ENCODE measurements around the gene E2F4. TPM values are rescaled to one million over a fixed set of nuclear protein-coding genes. Genes with fewer than 3 reads are reported as not detected.

The E2F4 gene
- polyA plus RNA-seq, 6 donors from 2014 or later: 54.0 to 75.9 (median 61.7) TPM

DNA sequence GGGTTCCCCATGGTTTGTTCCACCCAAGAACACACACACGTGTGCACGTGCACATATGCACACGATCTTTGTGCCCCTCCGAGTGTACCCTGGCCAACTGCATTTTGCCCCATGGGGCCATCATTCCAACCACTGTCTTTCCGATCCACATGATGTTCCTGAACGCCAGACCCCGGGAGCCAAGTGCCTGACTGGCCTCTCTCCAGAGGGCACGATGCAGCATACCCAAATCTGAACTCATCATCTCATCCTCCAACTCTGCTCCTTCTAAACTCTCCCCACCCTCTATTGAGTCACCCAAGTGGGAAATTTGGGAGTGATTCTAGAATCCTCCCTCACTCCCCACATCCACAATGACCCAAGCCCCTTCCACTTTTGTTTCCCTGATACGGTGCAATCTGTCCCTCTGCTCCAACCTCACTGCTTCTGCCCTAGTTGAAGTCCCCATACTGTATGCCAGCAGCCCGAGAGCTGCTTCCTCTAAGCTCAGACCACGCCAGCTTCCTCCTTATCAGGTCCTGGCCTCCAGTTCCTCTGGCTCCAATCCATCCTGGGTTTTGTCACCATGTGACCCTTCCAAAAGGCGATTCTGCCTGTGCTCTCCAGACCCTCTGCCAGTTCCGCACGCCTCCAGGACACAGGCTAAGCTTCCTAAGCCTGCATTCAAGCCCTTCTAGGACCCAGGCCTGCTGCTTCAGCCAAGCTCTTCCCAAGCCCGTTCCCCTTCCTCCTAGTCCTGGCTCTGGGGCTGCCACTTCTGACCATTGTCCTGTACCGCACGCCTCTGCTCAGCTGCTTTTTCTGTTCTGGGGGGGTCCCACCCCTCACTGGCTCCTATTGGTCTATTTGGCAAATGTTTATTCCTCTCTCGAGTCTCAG is 24.9 kb downstream of the E2F4 start:
- peaks cover 0 to 9% (median 3%) of the 10 kb centered on the region in 3 donors for H3K4me1 Mint-ChIP-seq
- no peak for ATAC-seq (ENCODE audit: low read depth in 2 of 2)

DNA sequence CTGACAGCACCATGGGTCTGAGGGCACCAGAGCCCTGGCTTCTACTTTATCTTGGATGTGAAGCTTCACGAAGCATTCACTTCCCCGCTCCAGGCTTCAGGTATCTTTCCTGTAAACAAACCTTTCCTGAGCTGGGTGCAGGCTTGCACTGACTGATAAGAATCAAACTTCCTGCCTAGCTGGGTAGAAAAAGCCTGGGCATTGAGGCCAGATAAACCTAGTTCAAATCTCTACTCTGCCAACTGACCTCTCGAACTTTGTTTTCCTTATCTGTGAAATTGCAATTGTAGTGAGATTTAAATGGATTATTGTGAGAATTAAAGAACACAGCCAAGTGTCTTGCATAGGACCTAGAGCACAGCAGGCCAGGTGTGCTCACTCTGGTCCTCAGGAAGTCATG is 32.0 kb downstream of the E2F4 start:
- no peak for DNase-seq
- ATAC-seq (ENCODE audit: low read depth in 2 of 2): no peak
- peaks cover 7 to 9% of the 10 kb centered on the region in 2 donors for H3K36me3 Mint-ChIP-seq
- peak overlapping the region in 1 of 6 donors; percentile 43 for H3K27ac Mint-ChIP-seq
- peaks cover 23 to 30% (median 28%) of the 10 kb centered on the region in 3 donors for H3K4me1 Mint-ChIP-seq
- no peaks in the 10 kb centered on the region for H3K9me3 Mint-ChIP-seq
- peak overlapping the region in 1 of 8 donors; percentile 18 for H3K4me3 Mint-ChIP-seq
- H3K27me3 Mint-ChIP-seq: no peaks in the 10 kb centered on the region

More for the DNA sequence above, 24.9 kb downstream of the E2F4 start:
- H3K27me3 Mint-ChIP-seq: no peaks in the 10 kb centered on the region
- H3K4me3 Mint-ChIP-seq: no peak overlapping the region
- DNase-seq: no peak
- H3K9me3 Mint-ChIP-seq: no peaks in the 10 kb centered on the region
- H3K36me3 Mint-ChIP-seq: peaks cover 0 to 6% of the 10 kb centered on the region in 2 donors
- H3K27ac Mint-ChIP-seq: peak overlapping the region in 2 of 6 donors; percentile 3 to 13

DNA sequence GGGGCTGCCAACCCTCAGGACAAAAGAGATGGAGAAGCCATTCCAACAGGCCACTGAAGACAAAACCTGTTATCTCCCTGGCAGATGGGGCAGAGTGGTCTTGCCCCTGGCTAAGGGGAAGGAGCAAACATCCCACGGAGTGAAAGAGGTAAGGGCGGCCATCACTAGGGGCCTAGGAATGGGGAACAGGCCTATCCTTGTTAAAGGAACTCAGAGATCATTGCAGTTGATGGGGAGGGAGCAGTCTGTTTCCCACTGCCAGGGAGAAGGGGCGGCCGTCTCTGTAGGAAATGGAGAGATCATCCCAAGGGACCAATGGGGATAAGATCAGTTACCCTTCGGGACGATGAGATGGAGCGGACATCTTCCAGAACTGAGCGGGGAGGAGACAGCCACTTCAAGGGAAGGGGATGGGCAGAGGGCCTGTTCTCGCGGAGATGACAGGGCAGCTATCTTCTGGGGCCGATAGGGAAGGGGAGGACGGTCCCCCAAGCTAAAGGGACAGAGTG is 34.4 kb downstream of the E2F4 start:
- H3K9me3 Mint-ChIP-seq: no peaks in the 10 kb centered on the region
- DNase-seq: no peak
- H3K27me3 Mint-ChIP-seq: no peaks in the 10 kb centered on the region
- H3K4me1 Mint-ChIP-seq: peaks cover 23 to 38% (median 28%) of the 10 kb centered on the region in 3 donors
- H3K27ac Mint-ChIP-seq: peak overlapping the region; percentile 92 to 100 (median 96)
- ATAC-seq (ENCODE audit: low read depth in 2 of 2): no peak
- H3K4me3 Mint-ChIP-seq: peak overlapping the region; percentile 95 to 100 (median 100)
- peaks cover 3 to 7% of the 10 kb centered on the region in 2 donors for H3K36me3 Mint-ChIP-seq

DNA sequence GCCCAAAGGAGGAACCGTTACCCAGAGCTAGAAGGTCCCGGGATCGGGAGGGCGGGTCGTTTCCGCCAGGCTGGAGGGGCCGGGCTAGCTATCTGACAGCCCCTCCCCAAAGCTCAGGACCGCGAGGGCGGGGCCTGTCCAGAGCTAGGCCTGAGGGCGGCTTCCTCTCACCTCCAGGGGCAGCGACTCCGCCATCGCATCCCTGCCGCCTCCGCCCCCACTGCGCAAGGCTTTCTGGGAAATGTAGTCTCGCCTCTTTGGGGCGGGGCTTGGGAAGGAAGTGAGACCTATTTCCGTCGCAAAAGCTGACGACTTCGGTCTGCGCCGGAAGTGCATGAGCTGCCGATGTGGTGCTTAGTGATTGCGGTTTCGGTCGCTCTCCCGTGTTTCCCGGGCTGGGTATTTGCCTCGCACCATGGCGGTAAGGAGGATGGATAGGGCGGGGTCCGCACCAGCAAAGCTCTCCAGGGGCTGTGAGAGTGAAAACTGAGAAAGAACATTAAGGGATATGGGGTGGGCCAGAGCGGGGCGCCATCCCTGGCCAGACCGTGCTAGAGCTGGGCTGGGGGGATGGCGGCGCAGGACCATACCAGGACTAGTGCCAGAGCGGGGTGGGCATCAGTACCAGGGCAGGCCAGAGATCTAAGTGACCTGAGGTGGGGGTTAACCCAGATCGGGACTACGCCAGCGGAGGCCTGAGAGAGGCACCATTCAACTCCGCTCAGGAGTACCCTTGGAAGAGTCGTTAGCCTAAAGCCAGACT is 35.0 kb downstream of the E2F4 start, which contains the start of gene TMEM208:
TMEM208 (plus strand) TSS at position 327 of the 763 bp plus-strand sequence; CDS start at position 416, 89 bp downstream.
- Mint-ChIP-seq H3K27ac (peak within 1 kb of the TSS; percentile 92 to 100 (median 98)), H3K27me3 (no peaks in the 10 kb centered on the region), H3K36me3 (peaks cover 3 to 7% of the 10 kb centered on the region in 2 donors), H3K4me3 (peak within 1 kb of the TSS; percentile 95 to 100 (median 100)), H3K9me3 (no peaks in the 10 kb centered on the region), H3K4me1 (peaks cover 23 to 38% (median 28%) of the 10 kb centered on the region in 3 donors)
- ATAC-seq (ENCODE audit: low read depth in 2 of 2) (peak; percentile 94), DNase-seq (peak; percentile 98)

DNA sequence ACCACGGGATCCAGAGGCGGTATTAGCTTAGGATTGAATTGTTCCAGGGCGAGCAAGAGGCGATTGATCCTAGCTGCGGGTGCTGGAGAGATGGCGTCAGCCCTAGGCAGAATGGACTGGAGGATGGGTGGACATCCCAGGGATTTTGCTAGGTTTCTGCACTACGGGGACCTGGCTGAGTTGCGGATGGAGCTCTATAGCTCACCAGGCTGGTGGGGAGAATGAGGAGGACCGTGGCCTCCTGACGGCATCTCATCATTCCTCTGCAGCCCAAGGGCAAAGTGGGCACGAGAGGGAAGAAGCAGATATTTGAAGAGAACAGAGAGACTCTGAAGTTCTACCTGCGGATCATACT is 35.6 kb downstream of the E2F4 start:
- Mint-ChIP-seq H3K4me1 (peaks cover 23 to 38% (median 28%) of the 10 kb centered on the region in 3 donors), H3K9me3 (no peaks in the 10 kb centered on the region), H3K27me3 (no peaks in the 10 kb centered on the region), H3K4me3 (peak overlapping the region; percentile 95 to 100 (median 100)), H3K36me3 (peaks cover 3 to 7% of the 10 kb centered on the region in 2 donors), H3K27ac (peak overlapping the region; percentile 92 to 100 (median 98))
- DNase-seq (no peak), ATAC-seq (ENCODE audit: low read depth in 2 of 2) (no peak)

DNA sequence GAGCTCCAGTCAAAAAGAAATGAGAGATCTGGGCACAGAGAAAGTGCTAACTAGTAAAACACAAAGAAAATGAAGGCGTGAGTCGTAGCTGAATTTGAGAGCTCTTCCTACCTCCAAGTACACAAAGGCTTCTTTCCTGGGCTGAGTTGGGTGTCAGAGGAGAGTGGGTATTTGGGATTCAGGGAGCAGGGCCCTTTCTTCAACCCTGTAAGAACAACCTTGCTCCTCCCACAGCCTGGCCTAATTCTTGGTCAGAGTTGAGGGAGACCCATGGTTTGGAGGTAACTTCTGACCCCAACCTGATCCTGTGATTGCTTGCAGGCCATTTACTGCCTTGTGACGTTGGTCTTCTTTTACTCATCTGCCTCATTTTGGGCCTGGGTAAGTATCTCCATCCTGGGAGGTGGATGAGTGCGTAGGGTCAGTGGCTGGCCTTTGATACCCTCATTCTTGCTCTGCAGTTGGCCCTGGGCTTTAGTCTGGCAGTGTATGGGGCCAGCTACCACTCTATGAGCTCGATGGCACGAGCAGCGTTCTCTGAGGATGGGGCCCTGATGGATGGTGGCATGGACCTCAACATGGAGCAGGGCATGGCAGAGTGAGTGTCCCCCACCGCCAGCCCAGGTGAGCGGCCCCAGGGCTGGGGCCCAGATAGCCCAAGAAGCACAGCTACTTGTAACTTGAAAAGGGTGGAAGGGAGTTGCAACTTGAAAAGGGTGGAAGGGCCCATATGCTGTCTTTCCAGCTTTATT is 36.3 kb downstream of the E2F4 start:
- DNase-seq: no peak
- H3K9me3 Mint-ChIP-seq: no peaks in the 10 kb centered on the region
- peaks cover 3 to 7% of the 10 kb centered on the region in 2 donors for H3K36me3 Mint-ChIP-seq
- no peak for ATAC-seq (ENCODE audit: low read depth in 2 of 2)
- H3K4me1 Mint-ChIP-seq: peaks cover 23 to 38% (median 28%) of the 10 kb centered on the region in 3 donors
- peak overlapping the region; percentile 95 to 100 (median 100) for H3K4me3 Mint-ChIP-seq
- H3K27ac Mint-ChIP-seq: peak overlapping the region in 4 of 6 donors; percentile 81 to 100 (median 90)
- H3K27me3 Mint-ChIP-seq: no peaks in the 10 kb centered on the region

DNA sequence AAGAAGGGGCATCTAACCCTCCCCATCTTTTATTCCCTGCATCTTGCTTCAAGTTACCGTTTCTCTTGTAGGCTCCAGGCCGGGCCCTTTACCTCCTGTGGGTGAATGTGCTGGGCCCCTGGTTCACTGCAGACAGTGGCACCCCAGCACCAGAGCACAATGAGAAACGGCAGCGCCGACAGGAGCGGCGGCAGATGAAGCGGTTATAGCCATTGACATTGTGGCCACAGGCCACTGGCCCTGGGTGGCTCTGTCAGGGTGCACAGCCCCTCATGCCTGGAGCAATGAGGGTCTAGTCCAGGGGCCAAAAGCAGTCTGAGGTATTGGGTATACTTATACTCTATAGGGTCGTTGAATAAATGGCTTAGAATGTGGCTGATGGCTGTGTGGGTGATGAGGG is 37.0 kb downstream of the E2F4 start:
- no peak overlapping the region for H3K27ac Mint-ChIP-seq

DNA sequence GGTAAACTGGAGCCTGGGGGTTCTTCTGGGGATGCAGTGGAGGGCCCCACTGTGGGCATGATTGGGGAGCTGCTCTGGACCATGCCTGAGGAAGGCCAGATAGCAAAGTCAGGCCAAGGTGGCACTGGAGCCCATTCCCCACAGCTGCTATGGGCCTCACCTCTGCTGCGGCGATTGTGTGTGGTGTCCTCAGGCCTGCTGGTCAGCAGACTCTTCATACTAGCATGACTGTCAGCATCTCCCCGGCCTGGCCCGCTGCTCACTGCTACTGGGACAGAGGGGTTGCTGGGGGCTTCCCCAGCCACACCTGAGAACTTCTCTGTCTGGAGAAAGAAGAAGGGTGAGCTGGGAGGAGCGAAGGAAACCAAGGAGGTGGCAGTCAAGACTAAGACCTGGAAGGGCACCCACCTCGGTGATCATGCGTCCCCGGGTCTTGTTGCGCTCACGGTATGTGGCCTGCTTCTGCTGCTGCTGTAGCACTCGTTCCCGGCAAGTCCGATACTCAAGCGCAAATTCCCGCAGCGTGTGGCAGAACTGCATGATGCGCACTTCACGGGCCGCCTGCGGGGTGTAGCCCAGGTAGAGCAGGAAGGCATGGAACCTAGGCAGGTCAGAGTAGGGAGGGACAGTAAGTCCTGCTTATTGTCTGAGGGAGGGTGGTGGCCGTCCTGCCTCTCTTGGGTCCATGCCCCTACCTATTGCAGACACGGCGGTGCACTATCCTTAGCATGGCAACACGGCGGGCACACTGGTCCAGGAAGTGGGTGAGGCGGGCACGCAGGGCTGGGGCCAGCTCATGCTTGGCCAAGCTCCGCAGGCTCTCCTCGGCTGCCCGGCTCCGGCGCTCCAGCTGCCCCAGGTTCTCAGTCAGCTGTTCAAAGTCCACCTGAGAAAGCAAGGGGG is 38.2 kb downstream of the E2F4 start:
- Mint-ChIP-seq H3K27ac (no peak overlapping the region), H3K27me3 (no peaks in the 10 kb centered on the region), H3K36me3 (peaks cover 3 to 7% of the 10 kb centered on the region in 2 donors), H3K4me3 (peak overlapping the region in 3 of 8 donors; percentile 56 to 100 (median 98)), H3K9me3 (no peaks in the 10 kb centered on the region), H3K4me1 (peaks cover 23 to 38% (median 28%) of the 10 kb centered on the region in 3 donors)
- DNase-seq (no peak), ATAC-seq (ENCODE audit: low read depth in 2 of 2) (no peak)

More for the DNA sequence above, 37.0 kb downstream of the E2F4 start:
- Mint-ChIP-seq H3K9me3 (no peaks in the 10 kb centered on the region), H3K4me3 (peak overlapping the region in 6 of 8 donors; percentile 56 to 100 (median 98)), H3K27me3 (no peaks in the 10 kb centered on the region), H3K36me3 (peaks cover 3 to 7% of the 10 kb centered on the region in 2 donors), H3K4me1 (peaks cover 23 to 38% (median 28%) of the 10 kb centered on the region in 3 donors)
- ATAC-seq (ENCODE audit: low read depth in 2 of 2): no peak
- DNase-seq: no peak

DNA sequence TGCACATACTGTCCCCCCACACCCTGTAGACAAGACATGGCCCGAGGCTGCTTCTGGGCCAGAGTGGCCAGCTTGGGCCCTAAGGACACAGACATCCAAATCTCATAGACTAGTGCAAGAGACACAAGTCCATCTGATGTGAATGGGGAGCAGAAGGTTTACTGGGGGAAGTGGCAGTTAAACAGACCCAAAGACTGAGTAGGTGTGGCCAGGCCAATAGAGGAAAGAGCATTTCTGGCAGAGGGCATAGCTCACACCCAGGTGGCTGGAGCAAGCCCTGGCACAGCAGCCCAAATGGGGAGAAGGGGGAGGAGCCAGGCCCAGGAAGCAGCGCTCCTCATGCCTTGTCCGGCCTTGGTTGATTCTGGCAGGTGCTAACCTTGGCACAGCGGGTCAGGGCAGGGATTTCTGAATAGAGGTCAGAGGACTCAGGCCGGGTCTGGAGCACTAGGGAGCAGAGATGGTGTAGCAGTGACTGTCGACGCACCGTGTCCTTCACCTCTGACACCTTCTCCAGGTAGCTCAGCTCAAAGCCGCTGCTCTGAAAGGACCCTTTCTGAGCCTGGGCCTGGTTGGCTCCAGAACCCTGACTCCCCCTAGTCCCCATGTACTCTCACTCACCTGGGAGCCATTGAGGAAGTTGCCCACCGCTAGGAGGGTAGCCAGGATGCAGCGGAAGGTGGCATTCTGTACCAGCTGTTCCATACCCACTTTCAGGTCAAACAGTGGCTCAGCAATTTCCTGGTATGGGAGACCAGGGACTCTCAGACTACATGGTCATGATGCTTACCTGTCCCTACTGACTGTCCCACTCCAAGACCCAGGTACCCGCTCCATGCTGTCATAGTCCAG is 39.1 kb downstream of the E2F4 start:
- Mint-ChIP-seq H3K27me3 (no peaks in the 10 kb centered on the region), H3K4me3 (peak overlapping the region in 2 of 8 donors; percentile 36 to 37), H3K9me3 (peaks cover 0 to under 1% (median 0%) of the 10 kb centered on the region in 7 donors), H3K36me3 (peaks cover 5 to 11% of the 10 kb centered on the region in 2 donors), H3K4me1 (peaks cover 17 to 32% (median 20%) of the 10 kb centered on the region in 3 donors), H3K27ac (peak overlapping the region in 2 of 6 donors; percentile 71 to 81)
- ATAC-seq (ENCODE audit: low read depth in 2 of 2) (no peak), DNase-seq (no peak)

DNA sequence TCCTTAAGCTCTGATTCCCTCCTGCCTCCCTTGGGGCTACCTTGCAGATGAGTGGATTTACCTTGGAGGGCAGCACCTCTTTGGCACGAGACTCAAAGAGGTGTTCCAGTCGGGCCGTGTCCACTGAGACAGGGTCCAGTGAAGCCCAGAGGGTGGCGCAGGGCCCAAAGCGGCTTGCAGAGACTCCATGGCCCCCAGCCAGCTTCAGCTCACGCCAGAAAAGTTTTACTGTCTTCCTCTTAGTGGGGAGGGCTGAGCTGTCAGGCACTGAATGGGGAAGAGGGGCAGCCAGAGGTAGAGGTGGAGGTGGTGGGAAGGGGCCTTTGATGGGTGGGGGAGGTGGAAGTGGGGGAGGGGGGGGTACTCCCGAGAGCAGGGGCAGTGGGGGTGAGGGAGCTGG is 41.6 kb downstream of the E2F4 start:
- Mint-ChIP-seq H3K27ac (peak overlapping the region in 1 of 6 donors; percentile 11), H3K9me3 (peaks cover 0 to 3% (median 0%) of the 10 kb centered on the region in 7 donors), H3K36me3 (peaks cover 4 to 20% of the 10 kb centered on the region in 2 donors), H3K4me1 (peaks cover 0 to 13% (median 6%) of the 10 kb centered on the region in 3 donors), H3K4me3 (no peak overlapping the region), H3K27me3 (no peaks in the 10 kb centered on the region)
- DNase-seq (no peak), ATAC-seq (ENCODE audit: low read depth in 2 of 2) (no peak)

DNA sequence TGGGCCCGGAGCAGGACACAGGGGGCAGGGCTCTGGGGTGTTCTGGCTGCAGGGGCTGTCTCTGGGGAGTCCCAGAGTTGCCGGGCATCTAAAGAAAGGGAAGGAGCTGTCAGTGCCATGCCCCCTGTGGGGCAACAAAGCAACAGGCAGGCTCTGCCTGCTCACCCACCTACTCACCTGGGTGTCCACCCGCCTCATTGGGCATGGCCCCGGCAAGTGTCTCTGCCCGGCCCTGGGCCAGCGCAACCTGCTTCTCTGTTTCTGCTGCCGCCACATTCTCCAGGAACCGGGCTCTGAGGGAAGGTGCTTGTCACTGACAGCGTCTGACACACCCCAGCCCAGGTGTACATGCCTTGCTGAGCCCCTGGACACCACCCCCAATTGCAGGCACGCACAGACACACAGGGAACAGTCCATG is 42.2 kb downstream of the E2F4 start:
- H3K36me3 Mint-ChIP-seq: peaks cover 4 to 20% of the 10 kb centered on the region in 2 donors
- no peak for ATAC-seq (ENCODE audit: low read depth in 2 of 2)

More for the DNA sequence above, 42.2 kb downstream of the E2F4 start:
- H3K4me3 Mint-ChIP-seq: no peak overlapping the region
- DNase-seq: no peak
- peaks cover 0 to 3% (median 0%) of the 10 kb centered on the region in 7 donors for H3K9me3 Mint-ChIP-seq
- H3K27ac Mint-ChIP-seq: peak overlapping the region in 1 of 6 donors; percentile 44
- H3K27me3 Mint-ChIP-seq: no peaks in the 10 kb centered on the region
- H3K4me1 Mint-ChIP-seq: peaks cover 0 to 12% (median 6%) of the 10 kb centered on the region in 3 donors

Data from naive B cell (primary cell).